Adipocyte (in vitro differentiated cells): ENCODE data around the gene FICD.

Experiments used
- DNase-seq: peaks from one replicate; pipeline ENCODE4 v3.0.0-alpha.2; 2015; ENCODE audit warnings: low read depth
- H3K27me3 ChIP-seq: replicated peaks from 2 replicates; pipeline ENCODE4 v1.7.0; 2013; ENCODE audit warnings: mild to moderate bottlenecking, low read length, moderate library complexity; ENCODE audit not compliant: control insufficient read depth, insufficient read depth
- H3K36me3 ChIP-seq: 2 replicates; pipeline ENCODE4 v1.7.0; 2013; ENCODE audit warnings: low read length, mild to moderate bottlenecking, moderate library complexity; ENCODE audit not compliant: control insufficient read depth, insufficient read depth, severe bottlenecking
- H3K4me1 ChIP-seq: 2 replicates; pipeline ENCODE4 v1.7.0; 2013; ENCODE audit warnings: mild to moderate bottlenecking, low read length, moderate library complexity; ENCODE audit not compliant: control insufficient read depth, insufficient read depth
- H3K4me3 ChIP-seq: 2 replicates; pipeline ENCODE4 v1.7.0; 2013; ENCODE audit warnings: mild to moderate bottlenecking, low read length, moderate library complexity
- H3K9ac ChIP-seq: 2 replicates; pipeline ENCODE4 v1.7.0; 2013; ENCODE audit warnings: mild to moderate bottlenecking, low read length, moderate library complexity
- H3K9me3 ChIP-seq: 2 replicates; pipeline ENCODE4 v1.7.0; 2013; ENCODE audit warnings: mild to moderate bottlenecking, low read length, moderate library complexity; ENCODE audit not compliant: control insufficient read depth

Gene FICD

GRCh38 chr12:108562348-108563135, 47.5 kb downstream of the FICD start, which contains the start of gene ISCU:
Gene ISCU, plus strand, starts transcription at chr12:108562596. Its CDS starts 27 bp downstream, at chr12:108562623.
- H3K36me3 ChIP-seq: peaks cover 33% of the 10 kb centered on the region
- H3K9me3 ChIP-seq: no peaks in the 10 kb centered on the region
- no peaks in the 10 kb centered on the region for H3K27me3 ChIP-seq
- DNase-seq: peak; percentile 99
- peak within 1 kb of the TSS; percentile 99 for H3K9ac ChIP-seq
- H3K4me3 ChIP-seq: peak within 1 kb of the TSS; percentile 96
- H3K4me1 ChIP-seq: peaks cover 57% of the 10 kb centered on the region

- peak; percentile 97 for DNase-seq
- H3K9ac ChIP-seq: peak overlapping the region; percentile 99
- peaks cover 65% of the 10 kb centered on the region for H3K4me1 ChIP-seq
- peak overlapping the region; percentile 96 for H3K4me3 ChIP-seq
- H3K27me3 ChIP-seq: no peaks in the 10 kb centered on the region
- H3K9me3 ChIP-seq: no peaks in the 10 kb centered on the region
- H3K36me3 ChIP-seq: peaks cover 41% of the 10 kb centered on the region
Measured at GRCh38 chr12:108563136-108563803, 48.2 kb downstream of the FICD start.

GRCh38 chr12:108563804-108564151, 48.7 kb downstream of the FICD start:
- Histone ChIP-seq H3K36me3 (peaks cover 46% of the 10 kb centered on the region), H3K9ac (peak overlapping the region; percentile 99), H3K27me3 (no peaks in the 10 kb centered on the region), H3K4me3 (peak overlapping the region; percentile 96), H3K4me1 (peaks cover 66% of the 10 kb centered on the region), H3K9me3 (no peaks in the 10 kb centered on the region)
- DNase-seq: no peak

- Histone ChIP-seq H3K4me1 (peaks cover 59% of the 10 kb centered on the region), H3K36me3 (peaks cover 54% of the 10 kb centered on the region), H3K9ac (peak overlapping the region; percentile 99)
Measured at GRCh38 chr12:108564724-108565123, 49.6 kb downstream of the FICD start.

GRCh38 chr12:108565146-108565545, 50.1 kb downstream of the FICD start:
- H3K36me3 ChIP-seq: peaks cover 56% of the 10 kb centered on the region
- DNase-seq: no peak

More at GRCh38 chr12:108564724-108565123, 49.6 kb downstream of the FICD start:
- Histone ChIP-seq H3K9me3 (no peaks in the 10 kb centered on the region), H3K4me3 (no peak overlapping the region), H3K27me3 (no peaks in the 10 kb centered on the region)
- DNase-seq: no peak

GRCh38 chr12:108565976-108566375, 50.9 kb downstream of the FICD start:
- peak; percentile 62 for DNase-seq
- H3K4me3 ChIP-seq: peak overlapping the region; percentile 34
- peak overlapping the region; percentile 99 for H3K9ac ChIP-seq
- H3K36me3 ChIP-seq: peaks cover 56% of the 10 kb centered on the region
- no peaks in the 10 kb centered on the region for H3K27me3 ChIP-seq
- H3K9me3 ChIP-seq: no peaks in the 10 kb centered on the region
- peaks cover 56% of the 10 kb centered on the region for H3K4me1 ChIP-seq

More at GRCh38 chr12:108565146-108565545, 50.1 kb downstream of the FICD start:
- peaks cover 55% of the 10 kb centered on the region for H3K4me1 ChIP-seq
- H3K9me3 ChIP-seq: no peaks in the 10 kb centered on the region
- peak overlapping the region; percentile 99 for H3K9ac ChIP-seq
- H3K4me3 ChIP-seq: no peak overlapping the region
- H3K27me3 ChIP-seq: no peaks in the 10 kb centered on the region

- Histone ChIP-seq H3K27me3 (no peaks in the 10 kb centered on the region), H3K4me3 (no peak overlapping the region), H3K4me1 (peaks cover 60% of the 10 kb centered on the region), H3K9ac (peak overlapping the region; percentile 99), H3K36me3 (peaks cover 56% of the 10 kb centered on the region), H3K9me3 (no peaks in the 10 kb centered on the region)
- DNase-seq: no peak
Measured at GRCh38 chr12:108566452-108566851, 51.4 kb downstream of the FICD start.

- Histone ChIP-seq H3K9me3 (no peaks in the 10 kb centered on the region), H3K4me1 (peaks cover 57% of the 10 kb centered on the region), H3K4me3 (no peak overlapping the region), H3K9ac (peak overlapping the region; percentile 99), H3K36me3 (peaks cover 56% of the 10 kb centered on the region), H3K27me3 (no peaks in the 10 kb centered on the region)
- no peak for DNase-seq
Measured at GRCh38 chr12:108567406-108568337, 52.6 kb downstream of the FICD start.

- H3K36me3 ChIP-seq: peaks cover 56% of the 10 kb centered on the region
- H3K4me1 ChIP-seq: peaks cover 60% of the 10 kb centered on the region
- H3K4me3 ChIP-seq: no peak overlapping the region
- no peak for DNase-seq
- H3K9ac ChIP-seq: peak overlapping the region; percentile 99
- no peaks in the 10 kb centered on the region for H3K27me3 ChIP-seq
- no peaks in the 10 kb centered on the region for H3K9me3 ChIP-seq
Measured at GRCh38 chr12:108568338-108569154, 53.5 kb downstream of the FICD start.
